SH-SY5Y (cell line): ENCODE results near the gene GGTLC1.

ENCODE experiments used
- GATA2 ChIP-seq: IDR thresholded peaks from 2 replicates; pipeline ENCODE4 v1.6.1; 2011; ENCODE audit warnings: mild to moderate bottlenecking, low read depth, low read length
- GATA3 ChIP-seq: IDR thresholded peaks from 2 replicates; pipeline ENCODE4 v1.6.1; 2011; ENCODE audit warnings: low read depth, mild to moderate bottlenecking, low read length, moderate library complexity

GRCh38 chr20:23967616-23967979 lies 21.0 kb downstream of the GGTLC1 start:
- TF ChIP-seq GATA3 (no peak), GATA2 (no peak)
